Measurements from ENCODE around the gene EZR. TPM values are rescaled to one million over a fixed set of nuclear protein-coding genes. Genes with fewer than 3 reads are reported as not detected.

The EZR gene
- total and polyA plus RNA-seq, 2 of the 13 experiments (the other 11 are each of a cell fraction or from before 2014, with no cell fraction given), result 34.7 to 60.3 TPM

- TF ChIP-seq, protein P1, sequence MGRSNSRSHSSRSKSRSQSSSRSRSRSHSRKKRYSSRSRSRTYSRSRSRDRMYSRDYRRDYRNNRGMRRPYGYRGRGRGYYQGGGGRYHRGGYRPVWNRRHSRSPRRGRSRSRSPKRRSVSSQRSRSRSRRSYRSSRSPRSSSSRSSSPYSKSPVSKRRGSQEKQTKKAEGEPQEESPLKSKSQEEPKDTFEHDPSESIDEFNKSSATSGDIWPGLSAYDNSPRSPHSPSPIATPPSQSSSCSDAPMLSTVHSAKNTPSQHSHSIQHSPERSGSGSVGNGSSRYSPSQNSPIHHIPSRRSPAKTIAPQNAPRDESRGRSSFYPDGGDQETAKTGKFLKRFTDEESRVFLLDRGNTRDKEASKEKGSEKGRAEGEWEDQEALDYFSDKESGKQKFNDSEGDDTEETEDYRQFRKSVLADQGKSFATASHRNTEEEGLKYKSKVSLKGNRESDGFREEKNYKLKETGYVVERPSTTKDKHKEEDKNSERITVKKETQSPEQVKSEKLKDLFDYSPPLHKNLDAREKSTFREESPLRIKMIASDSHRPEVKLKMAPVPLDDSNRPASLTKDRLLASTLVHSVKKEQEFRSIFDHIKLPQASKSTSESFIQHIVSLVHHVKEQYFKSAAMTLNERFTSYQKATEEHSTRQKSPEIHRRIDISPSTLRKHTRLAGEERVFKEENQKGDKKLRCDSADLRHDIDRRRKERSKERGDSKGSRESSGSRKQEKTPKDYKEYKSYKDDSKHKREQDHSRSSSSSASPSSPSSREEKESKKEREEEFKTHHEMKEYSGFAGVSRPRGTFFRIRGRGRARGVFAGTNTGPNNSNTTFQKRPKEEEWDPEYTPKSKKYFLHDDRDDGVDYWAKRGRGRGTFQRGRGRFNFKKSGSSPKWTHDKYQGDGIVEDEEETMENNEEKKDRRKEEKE (IDR thresholded peaks at IDR 0.05), result no peak
- TF ChIP-seq MAZ (IDR thresholded peaks at IDR 0.05; ENCODE audit: borderline replicate concordance, low read depth, low read length) (no peak), MAZ (CRISPR knock-in tag; IDR thresholded peaks at IDR 0.05; ENCODE audit: low read depth) (0 out of 2 replicates have a peak, but pooled peaks have one; percentile 21), NR2C2 (CRISPR knock-in tag; IDR thresholded peaks at IDR 0.05; ENCODE audit: borderline replicate concordance) (no peak), ZFX (CRISPR knock-in tag; IDR thresholded peaks at IDR 0.05; ENCODE audit: low read depth) (peak; percentile 54; the same call in 1 of the 2 replicates), ZNF570 (CRISPR knock-in tag; IDR thresholded peaks at IDR 0.05; ENCODE audit: borderline replicate concordance) (no peak), TBX2 (CRISPR knock-in tag; IDR thresholded peaks at IDR 0.05; ENCODE audit: borderline replicate concordance) (no peak), FOXO1 (CRISPR knock-in tag; IDR thresholded peaks at IDR 0.05) (peak; percentile 96), SRSF9 (IDR thresholded peaks at IDR 0.05; ENCODE audit: borderline replicate concordance, insufficient read depth, low read depth, low read length, poor library complexity, severe bottlenecking) (no peak), NBN (conservative IDR thresholded peaks at IDR 0.05) (no peak), MBD4 (IDR thresholded peaks at IDR 0.05; ENCODE audit: borderline replicate concordance, low read length) (no peak), HES4 (CRISPR knock-in tag; IDR thresholded peaks at IDR 0.05; ENCODE audit: borderline replicate concordance) (no peak), ZNF205 (CRISPR knock-in tag; IDR thresholded peaks at IDR 0.05) (no peak), CENPT (CRISPR knock-in tag; IDR thresholded peaks at IDR 0.05; ENCODE audit: low read depth) (no peak), ZNF367 (CRISPR knock-in tag; IDR thresholded peaks at IDR 0.05; ENCODE audit: borderline replicate concordance) (no peak), NFRKB (IDR thresholded peaks at IDR 0.05) (no peak), IRF2 (CRISPR knock-in tag; IDR thresholded peaks at IDR 0.05) (no peak), ZBTB3 (CRISPR knock-in tag; IDR thresholded peaks at IDR 0.05; ENCODE audit: borderline replicate concordance, low read depth) (no peak), FOXK1 (CRISPR knock-in tag; IDR thresholded peaks at IDR 0.05; ENCODE audit: borderline replicate concordance, low read depth) (peak; percentile 95), YEATS4 (CRISPR knock-in tag; IDR thresholded peaks at IDR 0.05; ENCODE audit: borderline replicate concordance) (no peak), HDAC1 (CRISPR knock-in tag; IDR thresholded peaks at IDR 0.05) (peak; percentile 67), PAX8 (CRISPR knock-in tag; IDR thresholded peaks at IDR 0.05; ENCODE audit: borderline replicate concordance) (no peak)
- TF ChIP-seq, protein P2, sequence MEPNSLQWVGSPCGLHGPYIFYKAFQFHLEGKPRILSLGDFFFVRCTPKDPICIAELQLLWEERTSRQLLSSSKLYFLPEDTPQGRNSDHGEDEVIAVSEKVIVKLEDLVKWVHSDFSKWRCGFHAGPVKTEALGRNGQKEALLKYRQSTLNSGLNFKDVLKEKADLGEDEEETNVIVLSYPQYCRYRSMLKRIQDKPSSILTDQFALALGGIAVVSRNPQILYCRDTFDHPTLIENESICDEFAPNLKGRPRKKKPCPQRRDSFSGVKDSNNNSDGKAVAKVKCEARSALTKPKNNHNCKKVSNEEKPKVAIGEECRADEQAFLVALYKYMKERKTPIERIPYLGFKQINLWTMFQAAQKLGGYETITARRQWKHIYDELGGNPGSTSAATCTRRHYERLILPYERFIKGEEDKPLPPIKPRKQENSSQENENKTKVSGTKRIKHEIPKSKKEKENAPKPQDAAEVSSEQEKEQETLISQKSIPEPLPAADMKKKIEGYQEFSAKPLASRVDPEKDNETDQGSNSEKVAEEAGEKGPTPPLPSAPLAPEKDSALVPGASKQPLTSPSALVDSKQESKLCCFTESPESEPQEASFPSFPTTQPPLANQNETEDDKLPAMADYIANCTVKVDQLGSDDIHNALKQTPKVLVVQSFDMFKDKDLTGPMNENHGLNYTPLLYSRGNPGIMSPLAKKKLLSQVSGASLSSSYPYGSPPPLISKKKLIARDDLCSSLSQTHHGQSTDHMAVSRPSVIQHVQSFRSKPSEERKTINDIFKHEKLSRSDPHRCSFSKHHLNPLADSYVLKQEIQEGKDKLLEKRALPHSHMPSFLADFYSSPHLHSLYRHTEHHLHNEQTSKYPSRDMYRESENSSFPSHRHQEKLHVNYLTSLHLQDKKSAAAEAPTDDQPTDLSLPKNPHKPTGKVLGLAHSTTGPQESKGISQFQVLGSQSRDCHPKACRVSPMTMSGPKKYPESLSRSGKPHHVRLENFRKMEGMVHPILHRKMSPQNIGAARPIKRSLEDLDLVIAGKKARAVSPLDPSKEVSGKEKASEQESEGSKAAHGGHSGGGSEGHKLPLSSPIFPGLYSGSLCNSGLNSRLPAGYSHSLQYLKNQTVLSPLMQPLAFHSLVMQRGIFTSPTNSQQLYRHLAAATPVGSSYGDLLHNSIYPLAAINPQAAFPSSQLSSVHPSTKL (CRISPR knock-in tag; IDR thresholded peaks at IDR 0.05), result peak; percentile 87
These were observed 19.9 kb downstream of the EZR start (continued) for GRCh38 chr6:158799051-158799792.
